Hepatocyte (in vitro differentiated cells): ENCODE measurements around the gene SRRM4. TPM values are rescaled to one million over a fixed set of nuclear protein-coding genes. Genes with fewer than 3 reads are reported as not detected.

Source experiments
- DNase-seq: peaks from one replicate; pipeline ENCODE4 v3.0.0-alpha.2; 2016; ENCODE audit warnings: low spot score
- H2AFZ ChIP-seq: fragments of 200-600 bp; sonication (generic); 2 replicates; pipeline ENCODE4 v1.6.0; 2016; ENCODE audit warnings: antibody characterized with exemption, mild to moderate bottlenecking
- H3K27ac ChIP-seq: fragments of 200-600 bp; sonication (generic); 2 replicates; pipeline ENCODE4 v1.5.1; 2016; ENCODE audit warnings: mild to moderate bottlenecking
- H3K27me3 ChIP-seq: fragments of 200-600 bp; sonication (generic); 2 replicates; pipeline ENCODE4 v1.6.1; 2016
- H3K36me3 ChIP-seq: fragments of 200-600 bp; sonication (generic); replicated peaks from 2 replicates; pipeline ENCODE4 v1.5.1; 2016; ENCODE audit warnings: low read depth; ENCODE audit not compliant: insufficient read depth
- H3K4me1 ChIP-seq: fragments of 200-600 bp; sonication (generic); 2 replicates; pipeline ENCODE4 v1.5.1; 2016; ENCODE audit warnings: mild to moderate bottlenecking, moderate library complexity; ENCODE audit not compliant: insufficient read depth
- H3K4me2 ChIP-seq: fragments of 200-600 bp; sonication (generic); 2 replicates; pipeline ENCODE4 v1.6.0; 2016
- H3K4me3 ChIP-seq: fragments of 200-600 bp; sonication (generic); 2 replicates; pipeline ENCODE4 v1.5.1; 2016; ENCODE audit warnings: mild to moderate bottlenecking
- H3K79me2 ChIP-seq: fragments of 200-600 bp; sonication (generic); 2 replicates; pipeline ENCODE4 v1.6.0; 2017; ENCODE audit warnings: mild to moderate bottlenecking
- H3K9me2 ChIP-seq: fragments of 200-600 bp; sonication (generic); replicated peaks from 2 replicates; pipeline ENCODE4 v1.6.0; 2017; ENCODE audit warnings: mild to moderate bottlenecking; ENCODE audit not compliant: insufficient read depth
- H3K9me3 ChIP-seq: fragments of 200-600 bp; sonication (generic); 2 replicates; pipeline ENCODE4 v1.5.1; 2016; ENCODE audit warnings: low read depth, mild to moderate bottlenecking
- H4K20me1 ChIP-seq: fragments of 200-600 bp; sonication (generic); 2 replicates; pipeline ENCODE4 v1.6.0; 2016; ENCODE audit warnings: mild to moderate bottlenecking; ENCODE audit not compliant: insufficient read depth, poor library complexity, severe bottlenecking
- CTCF ChIP-seq: fragments of 200-600 bp; sonication (generic); IDR thresholded peaks from 2 replicates; pipeline ENCODE4 v1.5.1; 2016; ENCODE audit warnings: antibody characterized with exemption, mild to moderate bottlenecking; ENCODE audit not compliant: poor library complexity
- EZH2 ChIP-seq: fragments of 200-600 bp; sonication (generic); IDR thresholded peaks from 2 replicates; pipeline ENCODE4 v1.6.1; 2016; ENCODE audit warnings: antibody characterized with exemption, mild to moderate bottlenecking, borderline replicate concordance
- EZH2phosphoT487 ChIP-seq: fragments of 200-600 bp; sonication (generic); IDR thresholded peaks from one replicate; pipeline ENCODE4 v1.6.1; 2018; ENCODE audit warnings: antibody characterized with exemption, mild to moderate bottlenecking, low read depth, moderate library complexity; ENCODE audit not compliant: unreplicated experiment, severe bottlenecking
- WGBS: methylation state at CpG from one replicate; pipeline ENCODE4 v1.1.6; 2016; ENCODE audit warnings: low lambda C conversion rate; ENCODE audit errors: missing lambda C conversion rate; 5-methylcytosine and 5-hydroxymethylcytosine counted together
- polyA plus RNA-seq: library from polyadenylated mRNA; unstranded; fragments of >200 nt; fragmentation: Nextera tagmentation; extraction: Ambion mirVana; gene quantifications from 2 replicates; pipeline ENCODE4 v1.2.1, GENCODE V29; 2016
- total RNA-seq: library from RNA; depleted of rRNA; stranded (reverse); fragments of >200 nt; gene quantifications from 2 replicates; pipeline ENCODE4 v1.2.3, GENCODE V29; 2014

The SRRM4 gene
- total and polyA plus RNA-seq, 2 experiments from 2014 or later, result 0.03 to 0.05 TPM

GRCh38 chr12:118980407-118981014, 830 bp upstream of the SRRM4 start:
- DNase-seq, result no peak
- Histone ChIP-seq H3K27ac (no peak overlapping the region), H4K20me1 (no peaks in the 10 kb centered on the region), H3K36me3 (no peaks in the 10 kb centered on the region), H3K79me2 (no peaks in the 10 kb centered on the region), H3K9me2 (no peaks in the 10 kb centered on the region), H3K4me1 (no peaks in the 10 kb centered on the region), H3K4me2 (no peak overlapping the region), H3K9me3 (no peaks in the 10 kb centered on the region), H2AFZ (no peak overlapping the region), H3K4me3 (no peak overlapping the region), H3K27me3 (peaks cover 67% of the 10 kb centered on the region)
- whole genome bisulfite sequencing, result 1% methylated on average over 29 of the region's 29 CpGs
- TF ChIP-seq CTCF (no peak), EZH2phosphoT487 (no peak), EZH2 (no peak)

GRCh38 chr12:118982302-118982701, 961 bp downstream of the SRRM4 start:
- WGBS, result 47% methylated on average over 8 of the region's 8 CpGs
- H3K4me2 ChIP-seq, result no peak overlapping the region
- DNase-seq, result no peak
- no peaks in the 10 kb centered on the region for H3K36me3 ChIP-seq
- TF ChIP-seq EZH2 (no peak), CTCF (no peak), EZH2phosphoT487 (no peak)
- no peaks in the 10 kb centered on the region for H3K9me2 ChIP-seq
- H4K20me1 ChIP-seq, result no peaks in the 10 kb centered on the region
- peaks cover 62% of the 10 kb centered on the region for H3K27me3 ChIP-seq
- H3K4me1 ChIP-seq, result no peaks in the 10 kb centered on the region
- no peak overlapping the region for H3K4me3 ChIP-seq
- H3K9me3 ChIP-seq, result no peaks in the 10 kb centered on the region
- no peak overlapping the region for H3K27ac ChIP-seq
- H2AFZ ChIP-seq, result no peak overlapping the region
- no peaks in the 10 kb centered on the region for H3K79me2 ChIP-seq

GRCh38 chr12:118982984-118983761, 1.8 kb downstream of the SRRM4 start:
- Histone ChIP-seq H3K4me2 (no peak overlapping the region), H3K79me2 (no peaks in the 10 kb centered on the region), H2AFZ (no peak overlapping the region), H3K4me3 (no peak overlapping the region), H3K36me3 (no peaks in the 10 kb centered on the region), H3K9me2 (no peaks in the 10 kb centered on the region), H3K4me1 (no peaks in the 10 kb centered on the region), H3K27ac (no peak overlapping the region), H3K9me3 (no peaks in the 10 kb centered on the region), H3K27me3 (peaks cover 60% of the 10 kb centered on the region), H4K20me1 (no peaks in the 10 kb centered on the region)
- WGBS, result 52% methylated on average over 7 of the region's 7 CpGs
- no peak for DNase-seq
- no peak for TF ChIP-seq CTCF
- no peak for TF ChIP-seq EZH2
